HG03039 (cell line): ENCODE measurements around the gene FNDC11.
"Not testable (repeated sequence)": the region's sequence is repeated elsewhere in the genome, so short reads cannot be mapped to it uniquely, and the experiment has no call there.

Experiments
- ATAC-seq: cut with Tn5 transposase; IDR thresholded peaks from one replicate; pipeline ENCODE4 v1.9.1; 2021; ENCODE audit warnings: mild to moderate bottlenecking, moderate library complexity; ENCODE audit not compliant: unreplicated experiment

Gene FNDC11

GRCh38 chr20:63552481-63553249 is 1.3 kb upstream of the FNDC11 start:
- peak; percentile 6 for ATAC-seq

- peak; percentile 42 for ATAC-seq
These were observed 567 bp upstream of the FNDC11 start for GRCh38 chr20:63553251-63553932.

- no peak for ATAC-seq
These were observed 661 bp downstream of the FNDC11 start for GRCh38 chr20:63554361-63555278.

GRCh38 chr20:63555661-63556381 is 1.9 kb downstream of the FNDC11 start:
- ATAC-seq: no peak

GRCh38 chr20:63556873-63557478 is 3.0 kb downstream of the FNDC11 start:
- no peak for ATAC-seq

GRCh38 chr20:63557481-63557891 is 3.5 kb downstream of the FNDC11 start:
- ATAC-seq: no peak

- no peak for ATAC-seq
These were observed 5.0 kb downstream of the FNDC11 start for GRCh38 chr20:63558804-63559484.

GRCh38 chr20:63559485-63560332 is 5.8 kb downstream of the FNDC11 start:
- ATAC-seq: not testable (repeated sequence)

GRCh38 chr20:63560333-63560805 is 6.4 kb downstream of the FNDC11 start:
- ATAC-seq: no peak

- no peak for ATAC-seq
These were observed 7.1 kb downstream of the FNDC11 start for GRCh38 chr20:63560856-63561609.

GRCh38 chr20:63561624-63562396 is 7.9 kb downstream of the FNDC11 start:
- no peak for ATAC-seq

- no peak for ATAC-seq
These were observed 8.7 kb downstream of the FNDC11 start for GRCh38 chr20:63562461-63563224.

GRCh38 chr20:63563225-63563935 is 9.4 kb downstream of the FNDC11 start:
- no peak for ATAC-seq

GRCh38 chr20:63564036-63564810 is 10.3 kb downstream of the FNDC11 start:
- ATAC-seq: no peak
